Astrocyte of the hippocampus (primary cell): Measurements from ENCODE around the gene ME3.

Experiments used
- DNase-seq: peaks from one replicate; pipeline ENCODE4 v3.0.0; 2011; ENCODE audit warnings: low read depth, low spot score

ME3 gene

DNA sequence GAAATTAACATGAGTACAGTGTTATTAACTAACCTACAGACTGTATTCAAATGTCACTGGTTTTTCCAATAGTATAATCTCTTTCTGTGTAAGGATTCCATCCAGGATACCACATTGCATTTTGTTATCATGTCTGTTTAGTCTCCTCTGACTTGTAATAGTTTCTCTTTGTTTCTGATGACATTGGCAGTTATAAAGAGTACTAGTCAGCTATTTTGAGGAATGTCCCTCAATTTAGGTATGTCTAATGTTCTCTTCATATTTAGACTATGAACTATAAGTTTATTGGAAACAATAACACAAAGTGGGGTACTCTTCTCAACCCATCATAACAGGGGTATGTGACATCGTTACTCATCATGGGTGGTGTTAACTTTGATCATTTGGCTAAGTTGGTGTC lies 20.3 kb upstream of the ME3 start:
- no peak for DNase-seq

DNA sequence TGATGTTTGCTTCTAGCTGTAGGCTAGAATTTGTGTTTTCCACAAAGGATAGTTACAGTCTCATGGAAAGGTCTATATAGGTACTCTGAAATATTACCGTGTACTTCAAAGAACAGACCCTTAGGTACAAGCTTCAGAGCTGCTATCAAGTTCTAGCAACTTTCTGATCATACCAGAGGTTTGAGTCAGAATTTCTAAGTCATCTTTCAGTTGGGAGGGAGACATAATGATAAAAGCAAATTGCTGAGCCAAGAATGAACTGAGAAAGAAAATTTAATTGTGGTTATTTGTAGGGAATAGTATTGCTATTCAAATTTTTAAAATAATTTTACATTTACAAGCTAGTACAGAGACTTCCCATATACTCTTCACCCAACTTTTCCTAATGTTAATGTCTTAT lies 19.9 kb upstream of the ME3 start:
- DNase-seq, result peak; percentile 21

DNA sequence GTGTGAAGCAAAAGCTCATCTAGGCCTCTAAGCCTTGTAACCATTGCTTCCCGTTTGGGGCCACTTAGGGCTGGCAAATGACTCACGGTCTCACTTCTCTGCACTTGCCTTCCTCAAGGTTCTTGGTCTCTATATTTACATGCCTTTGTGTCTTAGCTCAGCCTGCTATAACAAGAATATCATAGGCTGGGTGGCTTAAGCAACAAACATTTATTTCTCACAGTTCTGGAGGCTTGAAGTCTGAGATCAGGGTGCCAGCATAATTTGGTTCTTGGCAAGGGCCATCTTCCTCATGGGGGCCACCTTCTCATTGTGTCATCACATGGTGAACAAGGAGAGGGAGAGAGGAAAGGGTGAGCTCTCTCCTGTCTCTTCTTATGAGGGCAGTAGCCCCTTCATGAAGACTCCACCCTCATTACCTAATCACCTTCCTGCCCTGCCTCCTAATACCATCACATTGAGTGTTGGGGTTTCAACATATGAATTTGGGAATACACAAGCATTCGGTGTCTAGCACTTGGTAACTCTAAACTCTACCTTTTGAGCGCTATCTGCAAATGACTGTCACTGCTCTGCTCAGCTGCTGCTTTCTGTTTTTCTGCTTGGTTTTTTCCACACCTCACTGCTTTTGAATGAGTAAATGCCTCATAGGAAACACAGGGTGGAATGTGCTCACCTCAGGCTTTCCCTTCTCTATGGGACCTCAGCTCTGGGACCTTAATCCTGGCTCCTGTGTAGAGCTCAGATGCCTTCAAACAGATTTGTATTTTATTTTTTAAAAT lies 16.2 kb upstream of the ME3 start:
- peak; percentile 51 for DNase-seq

DNA sequence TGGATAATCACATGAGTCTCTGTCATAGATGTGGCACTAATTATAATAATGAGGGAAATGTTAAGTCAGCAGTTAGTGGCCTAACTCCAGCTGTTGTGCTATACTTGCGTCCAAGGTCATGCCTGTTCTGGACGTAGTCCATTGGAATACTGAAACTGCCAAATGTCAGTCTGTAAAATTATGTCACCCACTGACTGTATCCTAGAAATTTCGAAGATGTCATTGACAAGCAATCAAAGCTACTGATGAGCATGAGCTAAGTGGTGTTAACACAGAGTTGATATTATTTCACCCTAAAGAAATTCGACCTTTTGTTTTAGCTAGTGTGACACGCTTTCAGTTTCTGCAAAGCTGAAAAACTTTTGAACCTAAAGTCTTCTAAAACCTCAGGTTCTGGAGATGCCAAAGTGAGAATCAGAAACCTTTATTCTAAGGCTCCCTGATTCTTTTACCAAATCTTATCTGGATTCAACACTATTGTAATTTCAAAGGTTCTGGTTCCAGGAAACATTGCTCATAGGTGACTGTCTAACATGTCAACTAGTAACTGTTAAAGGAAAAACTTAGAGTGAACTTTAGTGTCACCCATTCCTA lies 14.9 kb upstream of the ME3 start:
- DNase-seq, result no peak

DNA sequence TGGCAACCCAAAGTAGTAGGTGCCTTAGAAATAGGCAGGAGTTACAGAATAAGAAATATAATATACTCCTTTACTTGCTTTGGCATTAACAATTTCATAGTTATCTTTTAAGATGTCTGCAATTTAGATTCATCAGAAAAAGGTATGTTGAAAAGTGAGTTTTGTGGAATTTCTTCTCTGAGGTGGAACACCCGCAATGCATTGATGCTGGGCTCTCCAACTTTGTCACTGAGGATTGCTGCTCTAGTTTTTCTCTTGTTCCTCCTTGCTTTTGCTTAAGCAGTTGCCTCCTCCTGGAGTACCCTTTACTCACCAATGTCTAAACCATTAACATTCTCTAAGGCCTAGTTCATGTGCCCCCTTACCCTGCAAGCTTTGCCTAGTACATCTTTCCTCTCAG lies 14.1 kb upstream of the ME3 start:
- no peak for DNase-seq

DNA sequence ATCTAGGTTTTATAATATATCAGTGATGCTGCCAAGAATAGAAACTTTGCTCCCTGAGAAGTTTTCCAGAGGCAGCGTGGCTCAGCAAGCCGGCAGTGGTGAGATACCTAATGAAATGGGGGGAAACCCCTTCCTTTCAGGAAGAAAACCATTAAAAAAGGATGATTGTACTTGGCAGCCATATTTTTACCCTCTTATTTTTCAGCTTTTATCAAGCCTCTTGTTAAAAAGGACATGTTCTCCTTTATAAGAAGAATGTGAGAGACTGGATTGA lies 9.0 kb upstream of the ME3 start:
- no peak for DNase-seq

DNA sequence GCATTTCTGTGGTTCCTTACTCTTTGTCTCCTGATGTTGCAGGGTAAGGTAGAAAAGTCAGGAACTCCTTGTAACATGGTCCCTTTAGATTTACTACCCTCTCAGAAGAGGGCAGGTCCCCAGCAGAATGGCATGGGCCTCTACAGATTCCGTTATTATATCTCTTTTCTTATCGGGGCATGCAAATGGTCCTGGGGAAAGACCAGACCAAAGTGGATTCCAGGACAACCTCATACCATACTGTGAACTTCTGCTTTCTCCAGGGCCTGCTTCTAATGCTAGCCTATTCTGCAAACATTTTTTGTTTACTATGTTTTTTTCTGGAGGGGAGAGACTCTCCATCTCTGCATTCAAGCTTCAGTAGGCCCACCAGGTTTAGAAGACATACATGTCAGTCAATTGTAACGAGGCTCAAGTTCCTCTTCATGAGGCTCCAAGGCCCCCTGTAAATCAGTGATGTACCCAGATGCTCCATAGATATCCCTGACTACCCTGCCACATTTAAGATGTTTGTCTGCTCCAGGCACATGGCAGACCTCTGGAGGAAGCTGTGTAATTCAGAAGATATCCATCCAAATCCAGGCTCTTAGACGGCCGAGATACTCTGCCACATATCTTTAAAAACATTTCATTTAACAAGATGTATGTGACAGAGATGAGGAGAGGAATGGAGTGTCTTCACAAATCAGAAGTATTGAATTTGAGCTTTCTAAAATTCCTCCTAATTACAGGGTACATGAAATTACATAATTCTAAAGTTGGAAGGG lies 8.5 kb upstream of the ME3 start:
- DNase-seq, result no peak

DNA sequence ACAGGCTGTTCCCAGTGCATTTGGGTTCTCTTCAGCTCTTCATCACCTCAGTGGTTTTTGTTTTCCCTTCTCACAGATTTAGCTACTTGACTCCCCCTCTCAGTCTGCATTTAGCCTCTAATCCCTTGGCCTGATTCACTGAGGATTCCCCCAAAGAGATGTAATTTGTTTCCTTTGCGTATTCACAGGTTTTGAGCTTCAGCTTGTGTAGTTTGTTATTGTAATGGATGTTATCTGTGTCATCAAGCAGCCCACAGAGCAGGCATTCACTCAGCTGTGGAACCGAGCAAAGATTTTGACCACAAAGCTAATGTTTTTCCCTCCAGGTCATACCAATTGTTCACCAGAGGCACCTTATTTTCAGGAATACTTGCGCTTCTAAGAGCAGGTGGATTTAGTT lies 6.4 kb upstream of the ME3 start:
- peak; percentile 69 for DNase-seq

DNA sequence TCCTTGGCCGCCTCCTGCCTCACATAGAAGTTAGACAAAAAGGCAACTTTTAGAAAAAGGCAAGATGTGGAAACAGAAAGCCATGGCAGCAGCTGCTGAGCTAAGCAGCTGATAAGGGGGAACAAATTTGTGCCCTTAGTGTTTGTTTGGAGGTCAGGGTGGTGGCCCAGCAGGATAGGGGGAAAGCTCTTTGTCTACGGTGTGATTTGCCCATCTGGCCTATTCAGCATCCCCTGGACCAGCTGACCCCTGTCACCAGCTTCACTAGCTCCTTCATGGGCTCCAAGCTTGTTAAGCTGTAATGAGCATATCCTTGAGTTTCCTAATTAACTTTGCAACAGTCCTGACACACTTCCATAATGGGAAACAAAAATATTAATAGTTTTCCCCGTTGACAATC lies 5.9 kb upstream of the ME3 start:
- DNase-seq, result no peak

DNA sequence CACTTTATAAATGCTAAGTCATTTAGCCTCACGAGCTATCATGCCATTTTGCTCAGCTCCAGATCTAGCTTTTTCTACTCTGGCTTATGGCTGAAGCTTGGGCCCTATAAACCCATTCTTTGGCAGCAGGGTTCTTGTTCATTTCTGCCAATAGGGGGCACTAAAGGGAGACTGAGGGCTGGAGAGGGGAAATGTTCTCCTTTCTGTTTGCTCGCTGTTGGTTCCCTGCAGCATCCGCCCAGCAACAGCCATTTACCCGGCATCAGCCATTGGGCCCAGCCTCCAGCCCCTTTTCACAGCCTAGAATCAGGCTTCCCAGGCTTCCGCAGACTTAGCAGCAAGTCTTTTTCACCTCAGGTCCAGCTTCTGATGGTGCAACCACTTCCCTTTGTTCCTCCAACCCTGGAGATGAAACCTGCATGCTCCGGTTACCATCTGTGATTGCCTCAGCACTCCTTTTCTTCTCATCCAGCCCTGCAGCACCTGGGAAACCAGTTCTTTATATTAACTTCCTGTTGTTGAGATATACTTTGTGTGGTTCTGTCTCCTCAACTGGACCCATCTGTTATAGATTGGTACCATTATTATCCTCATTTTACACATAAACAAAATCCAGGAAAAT lies 4.2 kb upstream of the ME3 start:
- DNase-seq, result peak; percentile 24

DNA sequence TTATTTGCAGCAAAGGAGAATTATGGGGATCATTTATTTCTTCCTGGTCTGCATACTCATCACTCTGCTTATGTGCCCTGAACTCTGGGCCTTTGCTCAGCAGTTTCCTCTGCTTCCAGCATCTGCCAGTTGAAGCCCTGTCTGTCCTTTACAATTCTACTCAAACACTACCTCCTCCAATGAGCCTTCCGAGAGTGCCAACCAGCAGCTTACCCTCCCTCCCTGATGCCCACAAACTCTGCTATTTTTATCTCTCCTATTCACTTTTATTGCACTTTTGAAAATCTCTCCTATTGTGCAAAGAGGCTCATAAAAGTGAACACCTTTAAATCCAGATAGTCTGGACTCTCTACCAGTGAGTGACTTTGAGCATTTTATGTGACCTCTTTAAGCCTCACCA lies 3.6 kb upstream of the ME3 start:
- DNase-seq, result no peak

DNA sequence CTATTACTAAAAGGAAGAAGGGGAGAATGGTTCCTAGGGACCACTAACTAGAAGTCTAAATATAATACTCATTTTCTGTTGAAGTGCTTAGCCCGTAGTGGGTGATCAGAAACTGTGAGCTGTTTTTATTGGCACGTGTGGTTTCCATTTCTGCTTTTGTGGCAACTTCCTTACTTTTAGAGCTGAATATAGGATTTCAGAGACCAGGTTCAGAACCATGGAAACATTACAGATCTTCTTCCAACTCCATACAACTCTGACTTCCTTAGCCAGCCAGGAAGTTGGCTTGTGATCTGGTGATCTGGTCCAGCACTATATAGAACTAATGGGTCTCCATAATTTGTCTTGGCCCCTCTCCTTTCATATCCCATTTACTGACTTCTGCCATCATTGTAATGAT lies 2.6 kb upstream of the ME3 start:
- no peak for DNase-seq

DNA sequence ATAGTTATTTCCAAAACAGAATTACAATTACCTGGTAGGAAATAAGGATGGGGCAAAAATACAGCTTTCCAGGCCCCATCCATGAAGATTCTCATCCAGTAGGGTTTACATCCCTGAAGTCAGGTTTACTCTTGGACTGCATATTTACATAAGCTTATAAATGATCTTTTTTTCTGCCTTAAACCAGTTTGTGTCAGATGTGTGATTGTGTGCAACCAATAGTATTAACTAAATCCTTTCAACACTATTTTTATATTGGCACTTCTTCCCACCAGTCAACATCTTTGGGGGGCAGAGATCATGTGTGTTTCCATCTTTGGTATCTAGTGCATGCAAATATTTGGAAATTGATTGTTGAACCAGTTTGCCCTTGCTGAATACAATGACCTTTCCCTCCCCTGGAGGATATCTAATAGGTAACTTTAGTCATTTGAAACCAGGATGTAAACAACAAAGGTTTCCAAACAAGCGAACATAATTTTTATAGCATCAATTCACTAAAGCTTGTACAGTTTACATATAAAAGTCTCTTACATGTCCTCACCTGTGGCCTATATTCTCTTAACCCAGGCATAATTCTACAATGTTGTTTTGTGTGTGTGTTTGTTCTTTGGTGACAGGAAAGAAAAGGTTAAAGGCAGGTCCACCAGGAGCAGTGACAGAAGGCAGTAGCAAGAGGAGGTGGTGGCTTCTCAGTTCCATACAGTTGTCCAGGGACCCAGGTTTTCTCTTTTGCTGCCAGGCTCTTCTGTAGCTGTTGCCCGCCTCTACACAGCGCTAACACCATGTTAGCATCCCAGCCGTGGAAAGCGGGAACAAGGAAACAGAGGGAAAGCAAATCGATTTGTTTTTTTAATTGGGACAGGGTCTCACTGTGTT lies 1.7 kb upstream of the ME3 start:
- no peak for DNase-seq

DNA sequence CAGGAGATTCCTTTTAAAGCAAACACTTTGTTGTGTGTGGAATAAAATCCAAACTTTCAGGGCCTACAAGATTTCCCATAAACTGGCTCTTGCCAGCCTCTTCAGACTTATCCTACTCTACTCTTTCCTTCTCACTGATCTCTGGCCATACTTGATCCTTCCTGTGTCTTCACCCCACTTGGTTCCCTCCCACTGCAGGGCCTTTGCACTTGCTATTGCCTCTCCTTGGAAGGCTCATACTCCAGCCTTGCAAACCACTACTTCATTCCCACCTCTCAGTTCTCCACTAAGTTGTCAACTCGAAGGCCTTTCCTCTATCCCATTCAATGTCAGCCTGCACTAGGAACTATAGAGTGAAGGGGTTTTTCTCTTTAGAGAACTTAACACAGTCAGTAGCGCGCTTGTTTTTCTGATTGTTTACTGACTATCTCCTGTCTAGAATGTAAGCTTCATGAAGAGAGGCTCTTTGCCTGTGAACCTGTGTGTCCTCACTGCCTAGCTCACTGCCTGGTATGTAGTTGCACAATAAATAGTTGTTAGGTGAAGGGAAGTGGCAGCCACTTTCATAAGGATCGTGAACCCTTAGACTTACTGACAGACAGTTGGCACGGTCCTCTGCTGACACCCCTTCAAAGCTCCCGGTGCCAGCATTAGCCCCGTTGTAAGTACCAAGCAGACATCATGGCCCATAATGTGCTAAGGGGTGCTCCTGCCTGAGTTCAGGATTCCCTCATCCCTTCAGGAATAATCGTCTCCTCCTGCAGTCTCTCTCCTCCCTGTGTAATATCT lies 833 bp upstream of the ME3 start:
- no peak for DNase-seq

DNA sequence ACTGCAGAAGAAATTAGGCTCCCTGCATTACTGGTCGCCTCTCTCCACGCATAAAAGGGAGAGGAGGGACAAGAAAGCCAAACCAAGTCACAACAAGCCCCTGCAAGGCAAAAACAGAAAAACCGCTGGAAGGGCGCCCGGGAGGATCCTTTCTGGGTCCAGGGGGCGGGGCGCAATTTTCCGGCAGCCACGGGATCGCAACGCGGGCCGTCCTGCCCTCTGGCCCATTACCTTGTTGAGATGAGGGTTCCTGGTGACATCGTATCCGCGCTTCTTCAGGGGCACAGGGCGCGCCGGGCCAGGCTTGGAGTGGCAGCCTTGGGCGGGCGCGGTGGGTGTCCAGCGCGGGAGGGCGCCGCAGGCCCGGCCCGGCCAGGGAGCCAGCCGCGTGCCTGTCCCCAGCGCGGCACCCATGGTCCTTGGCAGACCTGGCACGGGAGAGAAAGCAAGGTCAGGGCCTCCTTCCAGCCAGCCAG lies 847 bp downstream of the ME3 start:
- DNase-seq, result peak; percentile 63

DNA sequence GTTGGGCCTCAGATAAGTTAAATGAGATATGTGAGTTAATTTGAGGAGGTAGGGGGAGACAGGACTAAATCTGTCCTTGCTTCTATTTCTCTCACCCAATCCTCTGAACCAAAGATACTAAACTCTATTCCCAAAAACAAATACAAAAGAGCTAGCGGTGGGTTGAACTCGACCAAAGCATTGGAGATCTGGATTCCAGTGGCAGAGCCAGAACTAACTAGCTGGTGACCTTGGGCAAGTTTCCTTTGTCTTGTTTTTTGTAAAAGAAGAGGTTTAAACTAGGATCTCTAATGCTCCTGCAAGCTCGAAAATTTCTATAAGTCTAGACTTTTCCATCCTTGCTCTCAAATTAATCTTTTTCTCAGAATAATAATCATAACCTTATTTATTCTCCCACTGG lies 1.5 kb downstream of the ME3 start:
- no peak for DNase-seq

DNA sequence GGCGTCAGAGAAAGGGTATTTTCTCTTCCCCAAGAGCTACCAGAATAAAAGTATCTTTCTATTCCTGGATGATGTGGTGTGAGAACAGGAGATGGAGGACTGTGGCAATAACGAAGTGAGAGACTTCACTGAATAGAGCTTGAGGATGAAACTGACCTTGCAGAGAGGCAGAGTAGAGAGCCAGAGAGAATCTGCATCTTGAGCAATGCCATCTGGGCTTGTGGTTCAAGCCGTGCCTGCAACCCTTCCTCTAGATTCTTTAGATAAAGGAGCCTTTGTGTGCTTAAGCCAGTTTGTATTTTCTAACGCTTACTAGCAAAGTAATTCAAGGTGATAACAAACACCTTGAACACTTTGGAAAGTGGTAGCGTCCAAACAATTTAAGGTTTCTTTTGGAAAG lies 2.2 kb downstream of the ME3 start:
- peak; percentile 29 for DNase-seq

DNA sequence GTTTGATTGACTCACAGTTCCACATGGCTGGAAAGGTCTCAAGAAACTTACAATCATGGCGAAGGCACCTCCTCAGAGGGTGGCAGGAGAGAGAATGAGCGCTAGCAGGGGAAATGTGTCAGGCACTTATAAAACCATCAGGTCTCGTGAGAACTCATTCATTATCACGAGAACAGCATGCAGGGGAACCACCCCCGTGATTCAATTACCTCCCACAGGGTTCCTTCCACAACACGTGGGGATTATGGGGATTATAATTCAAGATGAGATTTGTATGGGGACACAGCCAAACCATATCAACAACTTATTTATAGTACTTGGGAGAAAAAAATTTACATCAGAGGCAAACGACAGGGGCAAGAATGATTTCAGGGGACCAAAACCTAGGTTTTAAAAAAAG lies 3.0 kb downstream of the ME3 start:
- no peak for DNase-seq

DNA sequence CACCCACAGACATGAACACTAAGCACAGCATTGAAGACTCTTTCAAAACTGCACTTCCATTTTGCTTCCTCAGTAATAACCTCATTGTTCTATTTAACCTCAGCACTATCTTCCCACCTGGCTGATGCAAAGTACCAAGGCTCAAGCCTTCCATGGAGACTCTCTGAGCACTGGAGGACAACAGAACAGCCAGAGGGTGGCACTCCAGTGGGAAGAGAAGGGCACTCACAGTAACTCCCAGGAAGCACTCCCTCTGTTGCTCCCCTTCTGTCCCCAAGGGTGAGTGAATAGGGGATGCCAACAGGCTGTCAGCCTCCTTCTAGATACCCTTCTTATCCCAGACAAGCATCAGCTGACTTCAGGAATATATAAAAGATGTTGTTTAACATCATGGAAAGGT lies 3.5 kb downstream of the ME3 start:
- no peak for DNase-seq

DNA sequence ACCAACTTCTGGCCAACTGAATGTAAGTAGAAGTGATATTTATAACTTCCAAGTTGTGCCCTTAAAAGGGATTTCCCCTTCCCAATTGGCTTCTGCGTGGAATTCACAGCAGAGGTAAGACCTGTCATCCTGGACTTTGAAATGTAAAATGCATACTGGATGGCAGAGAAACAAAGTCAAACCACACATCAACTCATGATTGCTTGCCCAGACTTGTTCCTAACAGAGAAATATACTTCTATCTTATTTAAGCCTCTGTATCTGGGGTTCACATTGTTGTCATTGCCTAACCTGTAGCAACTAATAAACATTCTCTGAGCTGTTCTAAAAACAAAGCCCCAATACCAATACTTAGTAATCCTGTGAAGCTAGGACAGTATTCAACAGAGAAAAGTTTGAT lies 6.2 kb downstream of the ME3 start:
- peak; percentile 31 for DNase-seq

DNA sequence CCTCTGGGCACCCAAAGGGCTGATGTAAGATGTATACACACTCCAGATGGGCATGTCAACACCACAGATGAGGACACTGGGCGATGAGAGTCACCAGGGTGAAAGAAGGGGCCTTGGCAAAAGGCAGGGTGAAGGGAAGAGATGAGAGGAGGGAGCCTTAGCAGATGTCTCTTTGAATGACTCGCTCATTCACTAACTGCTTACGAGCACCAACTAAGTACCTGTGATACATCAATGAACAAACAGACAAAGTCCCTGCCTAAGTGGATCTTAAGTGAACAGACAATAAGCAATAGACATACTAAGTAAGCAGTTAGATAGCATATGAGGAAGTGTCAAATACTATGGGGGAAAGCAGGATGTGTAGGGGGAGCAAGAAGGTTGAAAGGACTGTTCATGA lies 7.5 kb downstream of the ME3 start:
- DNase-seq, result no peak
